Astrocyte (in vitro differentiated cells and primary cell): ENCODE results near the gene ZBTB7C. TPM values are rescaled to one million over a fixed set of nuclear protein-coding genes. Genes with fewer than 3 reads are reported as not detected.
A peak's percentile ranks its signal among the peaks of the same experiment; 100 is the strongest.

Experiments used
- DNase-seq: peaks from one replicate; pipeline ENCODE4 v3.0.0-alpha.2; 2010; ENCODE audit warnings: low read depth
- FAIRE-seq: peaks from 2 replicates; lab custom pipeline; 2011; peaks lifted over from hg19 to GRCh38; lab: Jason Lieb, UNC
- H2AFZ ChIP-seq: 2 replicates; pipeline ENCODE4 v1.6.0; 2012; ENCODE audit warnings: low read depth, low read length, inconsistent platforms
- H3K27ac ChIP-seq: 2 replicates; pipeline ENCODE4 v1.5.1; 2011; ENCODE audit warnings: low read depth, low read length, inconsistent platforms
- H3K27me3 ChIP-seq: 2 replicates; pipeline ENCODE4 v1.6.0; 2011; ENCODE audit warnings: low read length, inconsistent platforms; ENCODE audit not compliant: insufficient read depth
- H3K36me3 ChIP-seq: 2 replicates; pipeline ENCODE4 v1.5.1; 2011; ENCODE audit warnings: low read length, inconsistent platforms; ENCODE audit not compliant: insufficient read depth
- H3K4me1 ChIP-seq: 2 replicates; pipeline ENCODE4 v1.5.1; 2011; ENCODE audit warnings: low read length, inconsistent platforms; ENCODE audit not compliant: insufficient read depth
- H3K4me2 ChIP-seq: 2 replicates; pipeline ENCODE4 v1.6.0; 2012; ENCODE audit warnings: low read length, inconsistent platforms
- H3K4me3 ChIP-seq: 2 replicates; pipeline ENCODE4 v1.5.1; 2011; ENCODE audit warnings: low read depth, mild to moderate bottlenecking, low read length, inconsistent platforms; ENCODE audit not compliant: insufficient read depth
- H3K79me2 ChIP-seq: 2 replicates; pipeline ENCODE4 v1.6.0; 2012; ENCODE audit warnings: mild to moderate bottlenecking, low read length, inconsistent platforms; ENCODE audit not compliant: insufficient read depth
- H3K9ac ChIP-seq: 2 replicates; pipeline ENCODE4 v1.6.0; 2012; ENCODE audit warnings: mild to moderate bottlenecking, low read length, inconsistent platforms
- H3K9me3 ChIP-seq: 2 replicates; pipeline ENCODE4 v1.5.1; 2012; ENCODE audit warnings: low read depth, mild to moderate bottlenecking, low read length, inconsistent platforms; ENCODE audit not compliant: insufficient read depth
- H4K20me1 ChIP-seq: 2 replicates; pipeline ENCODE4 v1.6.0; 2012; ENCODE audit warnings: low read length, inconsistent platforms; ENCODE audit not compliant: insufficient read depth
- H3K27ac Mint-ChIP-seq: one replicate; pipeline ENCODE4 v1.8.0; 2021; ENCODE audit warnings: mild to moderate bottlenecking, mixed read lengths; ENCODE audit not compliant: unreplicated experiment
- H3K27me3 Mint-ChIP-seq: one replicate; pipeline ENCODE4 v1.8.0; 2021; ENCODE audit warnings: low read depth, mixed read lengths; ENCODE audit not compliant: unreplicated experiment
- H3K36me3 Mint-ChIP-seq: one replicate; pipeline ENCODE4 v1.8.0; 2021; ENCODE audit warnings: low read depth, mixed read lengths; ENCODE audit not compliant: unreplicated experiment
- H3K4me1 Mint-ChIP-seq: one replicate; pipeline ENCODE4 v1.8.0; 2021; ENCODE audit warnings: low read depth, mixed read lengths; ENCODE audit not compliant: unreplicated experiment
- H3K4me3 Mint-ChIP-seq: one replicate; pipeline ENCODE4 v1.8.0; 2021; ENCODE audit warnings: mild to moderate bottlenecking, moderate library complexity, mixed read lengths; ENCODE audit not compliant: unreplicated experiment
- H3K9me3 Mint-ChIP-seq: one replicate; pipeline ENCODE4 v1.8.0; 2021; ENCODE audit warnings: mild to moderate bottlenecking, mixed read lengths; ENCODE audit not compliant: unreplicated experiment
- CTCF ChIP-seq: IDR thresholded peaks from 2 replicates; pipeline ENCODE4 v1.5.1; 2011; ENCODE audit warnings: low read depth, mild to moderate bottlenecking, inconsistent platforms, low read length, moderate library complexity; ENCODE audit not compliant: insufficient read depth
- EZH2 ChIP-seq: IDR thresholded peaks from 2 replicates; pipeline ENCODE4 v1.6.1; 2012; ENCODE audit warnings: mild to moderate bottlenecking, low read length, inconsistent platforms; ENCODE audit not compliant: insufficient read depth
- total RNA-seq: library from RNA; stranded (reverse); gene quantifications from 2 replicates; pipeline ENCODE4 v1.2.1, GENCODE V29; 2021

The ZBTB7C gene
- total RNA-seq, 1 donor from 2014 or later: 1.0 TPM

GRCh38 chr18:48036226-48036625, 373.0 kb downstream of the ZBTB7C start:
- H3K27ac Mint-ChIP-seq: no peak overlapping the region
- Histone ChIP-seq H2AFZ (no peak overlapping the region), H3K27ac (no peak overlapping the region), H3K36me3 (no peaks in the 10 kb centered on the region), H3K9ac (no peak overlapping the region), H3K4me2 (no peak overlapping the region), H3K27me3 (no peaks in the 10 kb centered on the region), H4K20me1 (no peaks in the 10 kb centered on the region), H3K4me1 (peaks cover 13% of the 10 kb centered on the region), H3K4me3 (no peak overlapping the region), H3K9me3 (no peaks in the 10 kb centered on the region), H3K79me2 (no peaks in the 10 kb centered on the region)
- peaks cover 33% of the 10 kb centered on the region for H3K27me3 Mint-ChIP-seq
- H3K4me3 Mint-ChIP-seq: no peak overlapping the region
- no peaks in the 10 kb centered on the region for H3K9me3 Mint-ChIP-seq
- peak; percentile 6 for DNase-seq
- peaks cover 24% of the 10 kb centered on the region for H3K4me1 Mint-ChIP-seq
- no peak for TF ChIP-seq EZH2
- H3K36me3 Mint-ChIP-seq: peaks cover 4% of the 10 kb centered on the region
- no peak for FAIRE-seq

GRCh38 chr18:48035556-48035860, 373.7 kb downstream of the ZBTB7C start:
- no peak overlapping the region for H3K4me2 ChIP-seq
- H3K9me3 ChIP-seq: no peaks in the 10 kb centered on the region
- H3K4me1 ChIP-seq: peaks cover 13% of the 10 kb centered on the region
- H3K36me3 Mint-ChIP-seq: peaks cover 4% of the 10 kb centered on the region
- no peak overlapping the region for H3K27ac Mint-ChIP-seq
- no peak for FAIRE-seq
- no peak for DNase-seq
- H3K9me3 Mint-ChIP-seq: no peaks in the 10 kb centered on the region
- no peaks in the 10 kb centered on the region for H4K20me1 ChIP-seq
- H3K4me1 Mint-ChIP-seq: peaks cover 24% of the 10 kb centered on the region
- H3K27ac ChIP-seq: no peak overlapping the region
- no peaks in the 10 kb centered on the region for H3K27me3 ChIP-seq
- H3K79me2 ChIP-seq: no peaks in the 10 kb centered on the region
- H3K36me3 ChIP-seq: no peaks in the 10 kb centered on the region
- peaks cover 28% of the 10 kb centered on the region for H3K27me3 Mint-ChIP-seq
- no peak overlapping the region for H3K4me3 Mint-ChIP-seq
- no peak for TF ChIP-seq EZH2
- no peak for TF ChIP-seq CTCF
- H2AFZ ChIP-seq: no peak overlapping the region
- no peak overlapping the region for H3K4me3 ChIP-seq
- no peak overlapping the region for H3K9ac ChIP-seq

GRCh38 chr18:48034651-48035555, 374.3 kb downstream of the ZBTB7C start:
- DNase-seq (no peak), FAIRE-seq (no peak)
- no peak overlapping the region for H3K4me3 ChIP-seq
- Mint-ChIP-seq H3K9me3 (no peaks in the 10 kb centered on the region), H3K27ac (peak overlapping the region; percentile 8), H3K4me1 (peaks cover 24% of the 10 kb centered on the region), H3K36me3 (no peaks in the 10 kb centered on the region), H3K4me3 (no peak overlapping the region), H3K27me3 (peaks cover 32% of the 10 kb centered on the region)
- no peak overlapping the region for H3K4me2 ChIP-seq
- peaks cover 13% of the 10 kb centered on the region for H3K4me1 ChIP-seq
- H3K27ac ChIP-seq: no peak overlapping the region
- no peaks in the 10 kb centered on the region for H3K79me2 ChIP-seq
- no peak overlapping the region for H2AFZ ChIP-seq
- no peak for TF ChIP-seq CTCF
- no peaks in the 10 kb centered on the region for H3K36me3 ChIP-seq
- H4K20me1 ChIP-seq: no peaks in the 10 kb centered on the region
- H3K9ac ChIP-seq: no peak overlapping the region
- H3K9me3 ChIP-seq: no peaks in the 10 kb centered on the region
- no peaks in the 10 kb centered on the region for H3K27me3 ChIP-seq
